ENCODE measurements around the gene SGPP2. TPM values are rescaled to one million over a fixed set of nuclear protein-coding genes. Genes with fewer than 3 reads are reported as not detected.

SGPP2 gene
- total and polyA plus RNA-seq, 7 donors = 0.06 to 0.29 (median 0.10) TPM; not detected in 2

- Histone ChIP-seq H3K27ac (no peak overlapping the region), H3K4me1 (no peaks in the 10 kb centered on the region), H3K27me3 (ENCODE audit: insufficient read depth in 3 of 3, low read length in 2 of 3) (peaks cover 0 to 5% (median 0%) of the 10 kb centered on the region in 3 donors), H3K9me3 (no peaks in the 10 kb centered on the region), H3K36me3 (ENCODE audit: insufficient read depth in 1 of 2, low read depth in 1 of 2) (no peaks in the 10 kb centered on the region), H3K4me3 (no peak overlapping the region)
- intact Hi-C loops (cut with DNase I) = no loop called here
- TF ChIP-seq CTCF (IDR thresholded peaks at IDR 0.05) = no peak
- no peak for DNase-seq
- no peak for ATAC-seq
Measured at GRCh38 chr2:222481941-222482340, 57.6 kb downstream of the SGPP2 start.

- intact Hi-C loops (cut with DNase I) = no loop called here
- TF ChIP-seq CTCF (IDR thresholded peaks at IDR 0.05) = no peak
- Histone ChIP-seq H3K36me3 (ENCODE audit: insufficient read depth in 1 of 2, low read depth in 1 of 2) (no peaks in the 10 kb centered on the region), H3K27me3 (ENCODE audit: insufficient read depth in 3 of 3, low read length in 2 of 3) (peaks cover 0 to 5% (median 0%) of the 10 kb centered on the region in 3 donors), H3K27ac (no peak overlapping the region), H3K4me3 (no peak overlapping the region), H3K9me3 (no peaks in the 10 kb centered on the region), H3K4me1 (no peaks in the 10 kb centered on the region)
- 42 to 44% (median 43%) methylated on average over 3 of the region's 3 CpGs for WGBS, 3 donors
- ATAC-seq (no peak), DNase-seq (no peak)
Measured at GRCh38 chr2:222483513-222484039, 59.2 kb downstream of the SGPP2 start.

GRCh38 chr2:222485367-222486211 is 61.2 kb downstream of the SGPP2 start:
- Histone ChIP-seq H3K27me3 (ENCODE audit: insufficient read depth in 3 of 3, low read length in 2 of 3) (peaks cover 0 to 5% (median 0%) of the 10 kb centered on the region in 3 donors), H3K9me3 (no peaks in the 10 kb centered on the region), H3K36me3 (ENCODE audit: insufficient read depth in 1 of 2, low read depth in 1 of 2) (no peaks in the 10 kb centered on the region), H3K4me3 (no peak overlapping the region), H3K27ac (no peak overlapping the region), H3K4me1 (no peaks in the 10 kb centered on the region)
- no peak for TF ChIP-seq CTCF (IDR thresholded peaks at IDR 0.05)
- ATAC-seq (no peak), DNase-seq (no peak)
- intact Hi-C loops (cut with DNase I) = no loop called here
- 66 to 72% (median 69%) methylated on average over 12 of the region's 12 CpGs for WGBS, 3 donors

GRCh38 chr2:222490131-222490530 is 65.8 kb downstream of the SGPP2 start:
- Histone ChIP-seq H3K27ac (no peak overlapping the region), H3K4me1 (no peaks in the 10 kb centered on the region), H3K36me3 (ENCODE audit: insufficient read depth in 1 of 2, low read depth in 1 of 2) (no peaks in the 10 kb centered on the region), H3K4me3 (no peak overlapping the region), H3K9me3 (no peaks in the 10 kb centered on the region), H3K27me3 (ENCODE audit: insufficient read depth in 3 of 3, low read length in 2 of 3) (no peaks in the 10 kb centered on the region)
- TF ChIP-seq CTCF (IDR thresholded peaks at IDR 0.05) = no peak
- intact Hi-C loops (cut with DNase I) = no loop called here
- DNase-seq (no peak), ATAC-seq (no peak)

Data from psoas muscle (tissue), 8 donors.